Measurements from ENCODE around the gene EIF2D. TPM values are rescaled to one million over a fixed set of nuclear protein-coding genes. Genes with fewer than 3 reads are reported as not detected.

The EIF2D gene
- total and polyA plus RNA-seq, 9 of the 15 experiments (the other 6 are each of a cell fraction or from before 2014, with no cell fraction given), result 81.1 to 138 (median 93.9) TPM

GRCh38 chr1:206634365-206635079, 22.3 kb upstream of the EIF2D start (continued):
- TF ChIP-seq MBD1 (CRISPR knock-in tag; IDR thresholded peaks at IDR 0.05) (peak; percentile 96), SP1 (CRISPR knock-in tag; IDR thresholded peaks at IDR 0.05) (no peak), GTF3C2 (IDR thresholded peaks at IDR 0.05; ENCODE audit: borderline replicate concordance, extremely low read depth, insufficient read length) (no peak), NCOA1 (IDR thresholded peaks at IDR 0.05; ENCODE audit: low read depth) (0 out of 2 replicates have a peak, but pooled peaks have one; percentile 10), ZNF347 (CRISPR knock-in tag; IDR thresholded peaks at IDR 0.05; ENCODE audit: low read depth) (no peak), ZNF197 (CRISPR knock-in tag; IDR thresholded peaks at IDR 0.05; ENCODE audit: low read depth) (no peak), TBL1XR1 (IDR thresholded peaks at IDR 0.05; ENCODE audit: low read length in 2 of 2) (no peak), ZBTB5 (IDR thresholded peaks at IDR 0.05) (no peak), PCBP2 (IDR thresholded peaks at IDR 0.05; ENCODE audit: low read depth, low read length, poor library complexity, severe bottlenecking) (no peak), RBM34 (IDR thresholded peaks at IDR 0.05; ENCODE audit: borderline replicate concordance, insufficient read depth, low read length) (no peak), ZBTB12 (CRISPR knock-in tag; IDR thresholded peaks at IDR 0.05) (no peak), THRA (IDR thresholded peaks at IDR 0.05) (no peak), EZH2 (IDR thresholded peaks at IDR 0.05; ENCODE audit: borderline replicate concordance, low read depth, low read length) (no peak), ZNF324 (CRISPR knock-in tag; IDR thresholded peaks at IDR 0.05) (no peak), ZNF174 (CRISPR knock-in tag; IDR thresholded peaks at IDR 0.05) (no peak), HIVEP1 (CRISPR knock-in tag; IDR thresholded peaks at IDR 0.05) (no peak), SMAD1 (IDR thresholded peaks at IDR 0.05; ENCODE audit: low read depth, low read length, partially characterized antibody) (no peak), DIDO1 (tag; IDR thresholded peaks at IDR 0.05; ENCODE audit: low read depth) (no peak), ASH1L (IDR thresholded peaks at IDR 0.05; ENCODE audit: borderline replicate concordance, low read depth, partially characterized antibody) (no peak)
